Activated CD4-positive, alpha-beta T cell treated with anti-CD3 and anti-CD28 coated beads, Interleukin-2, amount 10 ng/mL, durations not matched to agents 24 days and 14 days (primary cell): ENCODE results near the gene PTP4A2. TPM values are rescaled to one million over a fixed set of nuclear protein-coding genes. Genes with fewer than 3 reads are reported as not detected.
"Not testable (repeated sequence)": the region's sequence is repeated elsewhere in the genome, so short reads cannot be mapped to it uniquely, and the experiment has no call there.

ENCODE experiments used
- DNase-seq: peaks from one replicate; pipeline ENCODE4 v3.0.0; 2022
- H3K27ac Mint-ChIP-seq: one replicate; pipeline ENCODE4 v1.8.0; 2022; ENCODE audit warnings: mild to moderate bottlenecking, mixed read lengths
- H3K27me3 Mint-ChIP-seq: one replicate; pipeline ENCODE4 v1.8.0; 2022; ENCODE audit warnings: mixed read lengths
- H3K36me3 Mint-ChIP-seq: one replicate; pipeline ENCODE4 v1.8.0; 2022; ENCODE audit warnings: low read depth, mild to moderate bottlenecking, mixed read lengths
- H3K4me1 Mint-ChIP-seq: one replicate; pipeline ENCODE4 v1.8.0; 2021; ENCODE audit warnings: mixed read lengths
- H3K4me3 Mint-ChIP-seq: one replicate; pipeline ENCODE4 v1.8.0; 2022; ENCODE audit warnings: mild to moderate bottlenecking, moderate library complexity, mixed read lengths
- H3K9me3 Mint-ChIP-seq: one replicate; pipeline ENCODE4 v1.8.0; 2021; ENCODE audit warnings: mixed read lengths
- intact Hi-C: fragments of 100-400 bp; cut with micrococcal nuclease; formaldehyde crosslinking; loops from one replicate; pipeline ENCODE4 v1.15.1; 2023
- total RNA-seq: library from RNA; stranded (reverse); gene quantifications from 2 replicates; pipeline ENCODE4 v1.2.3, GENCODE V29; 2022

Gene PTP4A2
- total RNA-seq, 1 donor from 2014 or later = 363 TPM

DNA sequence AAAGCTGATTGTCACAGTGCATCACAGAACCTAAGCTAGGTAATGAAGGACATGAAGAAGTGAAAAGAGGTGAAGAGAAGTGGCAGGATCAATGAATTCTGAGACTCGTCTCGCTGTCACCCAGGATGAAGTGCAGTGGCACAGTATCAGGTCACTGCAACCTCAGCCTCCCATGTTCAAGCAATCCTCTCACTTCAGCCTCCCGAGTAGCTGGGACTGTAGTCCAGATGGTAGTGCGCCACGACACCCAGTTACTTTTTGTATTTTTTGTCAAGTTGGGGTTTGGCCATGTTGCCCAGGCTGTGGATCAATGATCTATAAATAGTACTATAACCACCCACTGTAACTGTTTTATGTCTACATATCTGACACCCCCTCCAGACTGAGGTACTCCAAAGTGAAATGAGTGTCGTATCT, 33.1 kb downstream of the PTP4A2 start:
- Mint-ChIP-seq H3K27ac (peak overlapping the region; percentile 36), H3K27me3 (no peaks in the 10 kb centered on the region), H3K4me1 (peaks cover 34% of the 10 kb centered on the region), H3K9me3 (peaks cover 5% of the 10 kb centered on the region), H3K36me3 (peaks cover 61% of the 10 kb centered on the region), H3K4me3 (no peak overlapping the region)
- no peak for DNase-seq
- intact Hi-C loops = no loop called here

DNA sequence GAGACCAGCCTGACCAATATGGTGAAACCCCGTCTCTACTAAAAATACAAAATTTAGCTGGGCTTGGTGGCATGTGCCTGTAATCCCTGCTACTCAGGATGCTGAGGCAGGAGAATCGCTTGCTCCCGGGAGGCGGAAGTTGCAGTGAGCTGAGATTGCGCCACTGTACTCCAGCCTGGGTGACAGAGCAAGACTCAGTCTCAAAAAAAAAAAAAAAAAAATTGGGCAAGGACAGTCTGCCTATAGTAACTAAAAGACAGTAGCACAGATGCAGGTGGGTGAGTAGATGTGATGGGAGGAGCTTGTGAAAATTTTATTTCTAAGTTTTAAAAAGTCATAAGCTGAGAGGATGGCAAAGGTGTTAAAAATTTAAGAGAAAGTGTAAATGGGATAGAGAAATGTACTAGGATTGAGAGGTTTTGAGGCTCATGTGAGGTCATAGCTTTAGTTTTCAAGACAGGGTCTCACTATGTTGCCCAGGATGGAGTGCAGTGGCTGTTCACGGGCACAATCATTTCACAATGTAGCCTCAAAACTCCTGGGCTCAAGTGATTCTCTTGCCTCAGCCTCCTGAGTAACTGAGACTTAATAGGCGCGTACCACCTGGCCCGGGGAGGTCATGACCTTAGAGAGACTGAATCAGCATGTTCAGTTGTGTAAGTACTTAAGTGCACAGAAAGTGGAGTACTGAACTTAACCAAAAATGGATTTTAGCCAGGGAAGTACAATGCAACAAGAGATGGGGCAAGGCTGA, 33.7 kb downstream of the PTP4A2 start:
- Mint-ChIP-seq H3K27me3 (no peaks in the 10 kb centered on the region), H3K4me3 (no peak overlapping the region), H3K4me1 (peaks cover 32% of the 10 kb centered on the region), H3K9me3 (peaks cover 5% of the 10 kb centered on the region), H3K27ac (peak overlapping the region; percentile 35), H3K36me3 (peaks cover 56% of the 10 kb centered on the region)
- intact Hi-C loops = no loop called here
- DNase-seq = no peak

- Mint-ChIP-seq H3K27me3 (no peaks in the 10 kb centered on the region), H3K36me3 (peaks cover 41% of the 10 kb centered on the region), H3K4me1 (peaks cover 30% of the 10 kb centered on the region), H3K9me3 (peaks cover 5% of the 10 kb centered on the region), H3K27ac (peak overlapping the region; percentile 41), H3K4me3 (no peak overlapping the region)
- intact Hi-C loops = no loop called here
- DNase-seq = no peak
Measured at GRCh38 chr1:31902510-31902860, 35.7 kb downstream of the PTP4A2 start.

GRCh38 chr1:31901838-31902509, 36.2 kb downstream of the PTP4A2 start:
- Mint-ChIP-seq H3K27ac (peak overlapping the region; percentile 41), H3K9me3 (peaks cover 5% of the 10 kb centered on the region), H3K4me3 (no peak overlapping the region), H3K36me3 (peaks cover 36% of the 10 kb centered on the region), H3K4me1 (peaks cover 30% of the 10 kb centered on the region), H3K27me3 (no peaks in the 10 kb centered on the region)
- intact Hi-C loops = no loop called here
- no peak for DNase-seq

GRCh38 chr1:31900790-31901189, 37.4 kb downstream of the PTP4A2 start:
- Mint-ChIP-seq H3K27me3 (no peaks in the 10 kb centered on the region), H3K36me3 (peaks cover 28% of the 10 kb centered on the region), H3K4me1 (peaks cover 24% of the 10 kb centered on the region), H3K9me3 (peaks cover 5% of the 10 kb centered on the region), H3K27ac (no peak overlapping the region), H3K4me3 (no peak overlapping the region)
- DNase-seq = no peak
- intact Hi-C loops = no loop called here

DNA sequence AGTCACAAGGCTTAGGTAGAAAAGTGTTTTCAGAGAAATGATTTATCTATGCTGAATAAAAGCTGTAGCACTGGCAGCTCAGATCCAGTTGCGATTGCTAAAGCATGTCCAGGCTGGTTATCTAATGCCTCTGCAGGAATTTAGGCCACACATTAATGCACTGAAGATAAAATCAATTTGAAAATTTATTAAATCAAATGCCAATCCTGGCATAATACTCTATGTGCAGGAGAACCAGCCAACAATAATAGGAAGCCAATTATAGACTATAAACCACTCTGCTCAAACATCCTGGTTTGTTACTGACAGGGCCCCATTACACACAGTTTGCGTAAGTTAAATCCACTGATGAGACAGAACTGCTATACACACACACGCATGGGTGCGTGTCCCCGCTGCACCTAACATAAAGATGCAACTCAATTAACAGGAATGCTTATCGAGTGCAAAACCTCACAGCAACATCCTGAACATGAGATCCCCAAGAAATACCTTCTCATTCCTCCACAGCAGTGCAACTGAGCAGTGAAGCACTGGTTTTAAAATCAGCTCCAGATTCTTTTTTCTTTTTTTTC, 40.6 kb downstream of the PTP4A2 start:
- H3K27me3 Mint-ChIP-seq = no peaks in the 10 kb centered on the region
- no peak for DNase-seq
- H3K9me3 Mint-ChIP-seq = peaks cover 9% of the 10 kb centered on the region
- H3K4me1 Mint-ChIP-seq = peaks cover 11% of the 10 kb centered on the region
- H3K4me3 Mint-ChIP-seq = no peak overlapping the region
- peaks cover 16% of the 10 kb centered on the region for H3K36me3 Mint-ChIP-seq
- no peak overlapping the region for H3K27ac Mint-ChIP-seq
- intact Hi-C loops = no loop called here

GRCh38 chr1:31895474-31896198, 42.5 kb downstream of the PTP4A2 start:
- intact Hi-C loops, H3K9me3 Mint-ChIP-seq, H3K27ac Mint-ChIP-seq, DNase-seq, H3K36me3 Mint-ChIP-seq, H3K4me3 Mint-ChIP-seq, H3K27me3 Mint-ChIP-seq: not testable (repeated sequence)
- H3K4me1 Mint-ChIP-seq = peaks cover 11% of the 10 kb centered on the region

DNA sequence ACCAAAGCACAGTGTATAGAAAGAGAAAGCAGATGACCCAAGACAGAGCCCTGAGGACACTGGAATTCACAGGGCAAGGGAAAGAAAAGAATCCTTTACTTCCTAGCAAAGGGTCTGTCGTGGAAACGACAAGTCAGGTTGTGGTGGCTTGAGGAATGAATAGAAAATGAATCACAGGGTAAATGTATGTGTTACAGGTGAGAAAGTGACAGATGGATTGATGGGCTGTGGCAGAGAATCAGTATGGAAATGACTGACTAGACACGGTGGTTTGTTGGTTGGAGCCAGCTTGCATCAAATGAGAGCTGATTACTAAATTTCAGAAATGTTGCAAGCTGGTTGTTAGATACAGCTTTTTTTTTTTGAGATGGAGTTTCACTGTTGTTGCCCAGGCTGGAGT, 46.9 kb downstream of the PTP4A2 start:
- Mint-ChIP-seq H3K4me1 (peaks cover 23% of the 10 kb centered on the region), H3K4me3 (peak overlapping the region; percentile 7), H3K36me3 (peaks cover 12% of the 10 kb centered on the region), H3K9me3 (peaks cover 5% of the 10 kb centered on the region), H3K27ac (peak overlapping the region; percentile 75), H3K27me3 (no peaks in the 10 kb centered on the region)
- intact Hi-C loops = loop anchor here (1.0 kb wide), 3 partner anchors 20 to 66 kb away; no protein-coding TSS in a partner anchor
- DNase-seq = peak; percentile 71

GRCh38 chr1:31888291-31888690, 49.9 kb downstream of the PTP4A2 start:
- no peak for DNase-seq
- Mint-ChIP-seq H3K4me3 (no peak overlapping the region), H3K27ac (no peak overlapping the region), H3K36me3 (peaks cover 4% of the 10 kb centered on the region), H3K4me1 (peaks cover 21% of the 10 kb centered on the region), H3K9me3 (no peaks in the 10 kb centered on the region), H3K27me3 (no peaks in the 10 kb centered on the region)
- intact Hi-C loops = loop anchor here (5.0 kb wide), 1 partner anchor 61 kb away; no protein-coding TSS in a partner anchor

DNA sequence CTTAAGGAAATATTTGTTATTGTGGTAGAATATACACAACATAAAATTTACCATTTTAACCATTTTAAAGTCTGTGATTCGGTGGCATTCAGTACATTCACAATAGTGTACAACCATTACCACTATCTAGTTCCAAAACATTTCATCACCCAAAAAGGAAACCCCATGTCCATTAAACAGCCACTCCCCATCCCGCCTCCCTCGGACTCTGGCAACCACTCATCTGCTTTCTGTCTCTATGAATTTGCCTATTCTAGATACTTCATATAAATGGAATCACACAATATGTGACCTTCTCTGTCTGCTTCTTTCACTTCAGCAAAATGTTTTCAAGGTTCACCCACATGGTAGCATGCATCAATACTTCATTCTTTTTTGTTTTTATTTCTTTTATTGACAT, 51.3 kb downstream of the PTP4A2 start:
- no peak for DNase-seq
- Mint-ChIP-seq H3K4me3 (no peak overlapping the region), H3K27me3 (no peaks in the 10 kb centered on the region), H3K4me1 (peaks cover 21% of the 10 kb centered on the region), H3K27ac (no peak overlapping the region), H3K9me3 (no peaks in the 10 kb centered on the region), H3K36me3 (peaks cover 4% of the 10 kb centered on the region)
- intact Hi-C loops = loop anchor here (5.0 kb wide), 1 partner anchor 60 kb away; no protein-coding TSS in a partner anchor

- Mint-ChIP-seq H3K4me3 (no peak overlapping the region), H3K36me3 (peaks cover 4% of the 10 kb centered on the region), H3K27ac (no peak overlapping the region), H3K4me1 (peaks cover 15% of the 10 kb centered on the region), H3K27me3 (no peaks in the 10 kb centered on the region), H3K9me3 (no peaks in the 10 kb centered on the region)
- no peak for DNase-seq
- intact Hi-C loops = loop anchor here (5.0 kb wide), 1 partner anchor 59 kb away; no protein-coding TSS in a partner anchor
Measured at GRCh38 chr1:31885851-31886250, 52.3 kb downstream of the PTP4A2 start.

DNA sequence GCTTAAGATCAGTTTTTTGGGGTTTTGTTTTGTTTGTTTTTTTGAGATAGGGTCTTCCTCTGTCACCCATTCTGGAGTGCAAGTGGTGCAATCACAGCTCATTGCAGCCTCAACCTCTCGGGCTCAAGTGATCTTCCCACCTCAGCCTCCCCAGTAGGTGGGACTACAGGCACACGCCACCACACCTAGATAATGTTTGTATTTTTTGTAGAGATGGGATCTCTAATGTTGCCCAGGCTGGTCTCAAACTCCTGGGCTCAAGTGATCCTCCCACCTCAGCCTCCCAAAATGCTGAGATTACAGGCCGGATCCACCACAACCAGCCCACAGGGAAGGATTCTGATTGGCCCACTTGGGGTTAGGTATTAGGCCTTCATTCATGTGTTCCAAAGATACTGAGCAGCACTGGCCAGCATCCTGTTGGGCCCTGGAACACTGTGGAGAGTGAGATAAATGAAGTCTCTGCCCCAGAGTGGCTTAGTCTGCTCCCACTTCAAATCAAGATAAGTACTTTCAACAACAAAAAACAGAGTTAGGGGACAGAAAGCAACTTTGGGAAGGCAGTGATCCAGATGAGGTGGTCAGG, 54.7 kb downstream of the PTP4A2 start:
- Mint-ChIP-seq H3K27ac (no peak overlapping the region), H3K4me3 (no peak overlapping the region), H3K27me3 (peaks cover 2% of the 10 kb centered on the region), H3K4me1 (peaks cover 3% of the 10 kb centered on the region), H3K9me3 (no peaks in the 10 kb centered on the region), H3K36me3 (no peaks in the 10 kb centered on the region)
- DNase-seq = no peak
- intact Hi-C loops = no loop called here

DNA sequence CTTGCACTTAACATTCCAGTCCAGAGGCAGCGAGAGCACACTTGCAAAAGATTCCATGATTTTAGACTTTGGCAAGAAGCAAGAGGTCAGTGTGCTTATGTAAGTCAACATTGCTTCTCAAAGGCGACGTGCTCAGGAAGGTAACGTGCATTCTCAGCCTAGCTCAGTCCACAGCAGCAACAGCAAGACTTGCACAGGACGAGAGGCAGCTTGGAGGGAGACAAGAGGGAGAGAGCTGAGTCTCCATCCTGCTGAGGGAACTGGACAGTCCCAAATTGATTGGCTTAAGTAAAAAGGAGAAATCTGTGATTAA, 56.5 kb downstream of the PTP4A2 start:
- no peak overlapping the region for H3K4me3 Mint-ChIP-seq
- intact Hi-C loops = no loop called here
- H3K27me3 Mint-ChIP-seq = peaks cover 2% of the 10 kb centered on the region
- H3K4me1 Mint-ChIP-seq = peaks cover 3% of the 10 kb centered on the region
- H3K36me3 Mint-ChIP-seq = no peaks in the 10 kb centered on the region
- no peak overlapping the region for H3K27ac Mint-ChIP-seq
- DNase-seq = no peak
- H3K9me3 Mint-ChIP-seq = no peaks in the 10 kb centered on the region
